NCI-H1092 (cell line): Measurements from ENCODE around the gene ATPAF2.

ENCODE experiments used
- DNase-seq: peaks from one replicate; lab custom pipeline; 2025; lab: John Stamatoyannopoulos, UW

Gene ATPAF2

DNA sequence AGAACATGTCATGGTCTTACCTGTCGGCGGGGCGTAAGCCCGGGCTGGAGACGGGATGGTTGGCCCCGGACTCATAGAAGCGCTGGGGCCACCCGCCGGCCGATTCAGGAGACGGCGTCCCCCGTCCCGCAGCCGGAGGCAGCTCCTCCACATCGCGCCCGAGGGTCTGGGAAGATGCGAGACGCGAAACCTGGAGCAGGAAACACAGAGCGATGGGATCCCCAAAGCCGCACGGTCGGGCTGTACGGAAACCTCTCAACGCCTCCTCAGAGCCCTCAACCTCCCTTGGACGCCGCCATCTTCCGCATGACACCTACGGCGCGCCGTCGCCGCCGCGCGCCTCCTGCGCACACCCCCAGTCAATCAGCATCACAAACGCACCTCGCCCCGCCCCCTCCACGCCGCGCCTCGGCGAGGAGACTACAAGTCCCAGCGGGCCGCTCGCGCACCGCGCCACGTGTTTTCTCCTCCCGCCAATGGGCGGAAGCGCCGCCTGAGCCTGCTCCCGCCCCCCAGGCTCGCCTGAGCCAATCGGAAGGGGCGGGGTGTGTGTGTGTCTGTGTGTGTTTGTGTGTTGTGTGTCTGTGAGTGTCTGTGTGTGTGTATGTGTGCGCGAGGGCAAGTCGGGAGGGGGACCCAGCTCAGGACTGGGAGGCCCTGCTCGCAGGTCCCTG lies at the start of gene ATPAF2, which contains the start of gene GID4:
ATPAF2 (minus strand) TSS at position 308 of the 674 bp plus-strand sequence; CDS start at position 153, 155 bp downstream.
GID4 (plus strand) TSS at position 548 of the 674 bp plus-strand sequence; CDS start at position 605, 57 bp downstream.
- DNase-seq, result peak; percentile 95

GRCh38 chr17:18087610-18088491 lies 48.9 kb upstream of the ATPAF2 start, which contains the start of gene DRG2:
TSS of gene DRG2 (plus strand) at chr17:18087948. CDS start at chr17:18088024, 76 bp downstream.
- peak; percentile 77 for DNase-seq

DNA sequence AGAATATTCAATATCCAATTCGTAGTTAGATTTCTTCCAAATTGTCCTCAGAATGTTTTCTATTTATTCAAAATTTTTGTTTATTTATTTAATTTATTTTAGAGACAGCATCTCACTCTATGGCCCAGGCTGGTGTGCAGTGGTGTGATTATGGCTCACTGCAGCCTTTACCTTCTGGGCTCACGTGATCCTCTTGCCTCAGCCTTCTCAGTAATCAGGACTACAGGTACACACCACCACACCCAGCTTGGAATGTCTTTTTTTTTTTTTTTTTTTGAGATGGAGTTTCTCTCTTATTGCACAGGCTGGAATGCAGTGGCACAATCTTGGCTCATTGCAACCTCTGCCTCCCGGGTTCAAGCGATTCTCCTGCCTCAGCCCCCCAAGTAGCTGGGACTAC lies 45.3 kb upstream of the ATPAF2 start:
- DNase-seq, result no peak

- no peak for DNase-seq
Measured at GRCh38 chr17:18079543-18079942, 40.6 kb upstream of the ATPAF2 start.

GRCh38 chr17:18076936-18077335 lies 38.0 kb upstream of the ATPAF2 start:
- DNase-seq, result no peak

- no peak for DNase-seq
Measured at GRCh38 chr17:18074566-18075272, 35.8 kb upstream of the ATPAF2 start.

- no peak for DNase-seq
Measured at GRCh38 chr17:18071751-18072150, 32.8 kb upstream of the ATPAF2 start.

GRCh38 chr17:18070861-18071340 lies 31.9 kb upstream of the ATPAF2 start:
- no peak for DNase-seq

GRCh38 chr17:18069101-18069500 lies 30.1 kb upstream of the ATPAF2 start:
- DNase-seq, result no peak

DNA sequence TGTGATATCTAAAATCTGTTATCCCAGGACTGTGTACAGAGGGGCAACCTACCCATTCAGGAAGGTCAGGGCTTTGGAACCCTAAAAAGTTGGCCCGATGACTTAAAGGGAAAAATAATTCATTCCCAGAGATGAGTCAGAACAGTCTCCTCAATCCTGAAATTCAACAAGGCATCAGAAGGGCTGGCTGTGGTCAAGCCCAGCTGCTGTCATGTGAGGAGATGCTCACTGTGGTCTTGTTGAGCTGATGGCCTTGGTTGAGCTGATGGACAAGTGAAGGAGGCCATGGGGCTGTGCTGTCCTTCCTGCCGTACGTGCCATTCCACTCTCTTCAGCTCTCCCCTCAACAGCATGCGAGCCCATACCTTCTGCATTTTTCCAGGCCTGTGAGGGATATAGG lies 27.9 kb upstream of the ATPAF2 start:
- DNase-seq, result no peak

DNA sequence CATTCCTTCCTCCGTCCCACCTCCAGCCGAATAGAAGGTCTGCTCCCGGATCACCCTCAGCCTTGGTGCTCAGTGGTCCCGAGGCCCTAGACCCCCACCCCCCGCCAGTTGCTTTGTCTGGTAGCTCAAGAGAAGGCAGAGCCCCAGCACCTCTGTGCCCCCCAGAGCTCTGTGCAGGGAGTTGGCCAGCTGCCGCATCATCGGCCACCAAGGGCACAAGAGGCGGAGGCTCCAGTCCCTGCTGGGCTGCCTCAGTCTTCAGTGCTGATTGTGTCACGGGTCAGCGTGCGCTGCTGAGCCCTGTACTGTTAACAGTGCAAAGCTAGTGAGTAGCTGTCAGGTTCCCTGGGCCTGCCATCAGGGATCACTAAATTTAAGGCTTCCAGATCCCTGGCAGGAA lies 26.6 kb upstream of the ATPAF2 start:
- no peak for DNase-seq

- DNase-seq, result no peak
Measured at GRCh38 chr17:18064053-18064452, 25.1 kb upstream of the ATPAF2 start.

- DNase-seq, result no peak
Measured at GRCh38 chr17:18059283-18059682, 20.3 kb upstream of the ATPAF2 start.

GRCh38 chr17:18056214-18056613 lies 17.2 kb upstream of the ATPAF2 start:
- DNase-seq, result no peak

DNA sequence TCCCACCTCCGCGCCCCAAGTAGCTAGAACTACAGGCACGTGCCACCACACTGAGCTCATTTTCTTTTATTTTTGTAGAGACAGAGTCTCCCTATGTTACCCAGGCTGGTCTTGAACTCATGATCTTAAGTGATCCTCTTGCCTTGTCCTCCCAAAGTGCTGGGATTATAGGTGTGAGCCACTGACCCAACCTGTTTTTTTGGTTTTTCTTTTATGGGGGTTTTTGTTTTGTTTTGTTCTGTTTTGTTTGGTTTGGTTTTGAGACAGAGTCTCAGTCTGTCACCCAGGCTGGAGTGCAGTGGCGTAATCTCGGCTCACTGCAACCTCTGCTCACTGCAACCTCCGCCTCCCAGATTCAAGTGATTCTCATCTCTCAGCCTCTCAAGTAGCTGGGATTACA lies 16.6 kb upstream of the ATPAF2 start:
- no peak for DNase-seq

DNA sequence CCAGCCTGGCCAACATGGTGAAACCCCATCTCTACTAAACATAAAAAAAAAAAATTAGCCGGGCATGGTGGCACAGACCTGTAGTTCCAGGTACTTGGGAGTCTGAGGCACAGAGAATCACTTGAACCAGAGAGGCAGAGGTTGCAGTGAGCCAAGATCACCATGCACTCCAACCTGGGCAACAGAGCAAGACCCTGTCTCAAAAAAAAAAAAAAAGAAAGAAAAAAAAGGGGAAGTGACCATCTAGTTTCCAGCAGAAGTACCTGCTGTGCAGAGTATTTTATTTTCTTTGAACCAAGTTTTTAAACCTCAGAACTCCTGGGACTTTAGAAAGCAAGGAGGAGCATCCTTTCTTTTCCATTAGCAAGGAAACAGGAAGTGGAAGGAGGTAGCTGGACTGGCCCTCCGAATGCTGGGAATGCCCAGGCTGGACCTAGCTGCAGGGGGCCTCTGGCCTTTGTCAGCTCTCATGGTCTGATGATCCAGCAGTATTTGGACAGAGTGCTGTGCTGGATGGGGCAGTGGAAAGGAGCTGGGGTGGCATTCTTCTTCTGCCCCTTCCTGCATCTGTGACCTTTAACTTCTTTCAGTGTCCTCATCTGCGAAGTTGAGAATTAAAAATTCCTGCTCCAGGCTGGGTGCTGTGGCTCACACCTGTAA lies 6.9 kb upstream of the ATPAF2 start:
- DNase-seq, result no peak

DNA sequence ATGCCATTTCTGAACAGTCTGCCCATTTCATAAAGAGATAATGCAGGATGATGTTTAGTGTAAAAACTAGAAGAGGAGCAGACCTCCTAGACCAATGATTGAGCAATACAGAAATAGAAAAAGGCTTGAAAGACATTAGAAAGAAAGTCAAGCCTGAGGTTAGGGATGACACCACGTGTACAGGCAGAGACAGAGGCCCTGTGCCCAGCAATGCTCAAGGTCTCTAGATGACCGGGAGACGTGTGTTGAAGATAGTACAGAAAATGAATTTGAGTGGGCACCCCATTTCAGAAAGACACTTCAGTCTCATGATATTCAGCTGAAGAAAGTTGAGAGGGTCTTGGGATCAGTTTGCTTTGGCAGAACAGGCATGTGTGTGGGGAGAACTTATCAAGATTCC lies 5.6 kb upstream of the ATPAF2 start:
- DNase-seq, result no peak

- DNase-seq, result no peak
Measured at GRCh38 chr17:18043491-18043890, 4.5 kb upstream of the ATPAF2 start.

DNA sequence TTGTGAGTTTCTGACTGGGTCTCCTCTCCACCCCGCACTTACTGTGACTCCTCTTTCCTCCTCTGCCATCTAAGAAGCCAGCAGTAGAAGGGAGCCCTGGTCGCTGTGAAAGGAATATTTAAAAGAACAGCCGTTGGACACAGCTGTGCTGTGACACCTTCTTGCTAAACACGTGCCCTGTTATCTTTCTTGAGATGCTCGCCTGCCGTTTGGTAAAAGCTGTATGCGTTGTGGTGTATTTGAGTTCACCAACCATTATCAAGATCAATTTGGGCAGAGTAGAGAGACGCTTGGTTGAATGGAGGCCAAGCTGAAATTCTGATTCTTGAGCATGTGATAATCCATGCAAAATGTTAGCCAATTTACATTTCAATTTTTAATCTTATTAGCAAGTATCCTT lies 4.0 kb upstream of the ATPAF2 start:
- DNase-seq, result no peak

DNA sequence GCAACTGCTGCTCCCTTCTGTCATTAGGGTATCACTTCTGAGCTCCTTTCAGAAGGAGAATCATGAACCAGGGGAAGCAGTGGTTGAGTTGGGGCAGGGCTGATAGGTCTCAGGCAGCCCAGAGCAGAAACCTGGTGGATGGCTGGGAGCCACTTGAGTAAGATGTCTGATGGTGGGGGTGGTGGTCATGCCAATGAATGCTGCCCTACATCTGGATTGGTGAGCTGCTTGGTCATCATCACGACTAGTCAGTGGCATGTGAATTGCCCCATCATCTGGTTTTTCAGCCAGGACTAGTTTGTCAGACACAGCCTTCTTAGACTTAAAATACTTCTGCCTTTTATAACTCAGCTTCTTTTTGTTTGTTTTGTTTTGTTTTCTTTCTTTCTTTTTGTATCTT lies 2.8 kb upstream of the ATPAF2 start:
- DNase-seq, result no peak

- DNase-seq, result no peak
Measured at GRCh38 chr17:18040261-18040858, 1.4 kb upstream of the ATPAF2 start.
